Esophagus squamous epithelium (tissue), 5 donors: Measurements from ENCODE around the gene STAM. TPM values are rescaled to one million over a fixed set of nuclear protein-coding genes. Genes with fewer than 3 reads are reported as not detected.
A peak's percentile ranks its signal among the peaks of the same experiment; 100 is the strongest.

Source experiments
- DNase-seq: peaks from one replicate; lab custom pipeline; 2025; lab: John Stamatoyannopoulos, UW
- H3K27ac ChIP-seq, 4 donors: fragments of 200-600 bp; sonication (generic); one replicate each; pipeline ENCODE4 v1.5.1; 2016 to 2019; ENCODE audit warnings: mild to moderate bottlenecking in 1 of 4
- H3K27me3 ChIP-seq, 4 donors: fragments of 200-600 bp; sonication (generic); 1 replicate in 3 of 4; 2 replicates in 1 of 4; pipeline versions ENCODE4 v1.5.1 to v1.6.0; 2017 to 2021; ENCODE audit warnings: antibody characterized with exemption in 1 of 4
- H3K36me3 ChIP-seq, 3 donors: fragments of 200-600 bp; sonication (generic); one replicate each; pipeline ENCODE4 v1.5.1; 2016 to 2019
- H3K4me1 ChIP-seq, 3 donors: fragments of 200-600 bp; sonication (generic); one replicate each; pipeline ENCODE4 v1.5.1; 2017 to 2019
- H3K4me3 ChIP-seq, 4 donors: fragments of 200-600 bp; sonication (generic); 1 replicate in 3 of 4; 2 replicates in 1 of 4; pipeline ENCODE4 v1.5.1; 2016 to 2019; ENCODE audit warnings: mild to moderate bottlenecking in 2 of 4, moderate library complexity in 1 of 4
- H3K9me3 ChIP-seq, 3 donors: fragments of 200-600 bp; sonication (generic); one replicate each; pipeline ENCODE4 v1.5.1; 2016 to 2019
- POLR2A ChIP-seq, 4 donors: fragments of 450-650 bp; IDR thresholded peaks; one replicate each; pipeline ENCODE4 v1.6.1; 2017; ENCODE audit warnings: antibody characterized with exemption in 4 of 4, mild to moderate bottlenecking in 4 of 4, moderate library complexity in 3 of 4
- WGBS, 2 donors: methylation state at CpG; one replicate each; pipeline ENCODE4 v1.1.5; 2018; 5-methylcytosine and 5-hydroxymethylcytosine counted together
- intact Hi-C: fragments of 100-400 bp; cut with DNase I; formaldehyde crosslinking; loops from one replicate; pipeline ENCODE4 v1.15.0; 2022
- total RNA-seq, 4 donors: library from RNA; depleted of rRNA; stranded (reverse); fragments of >200 nt; gene quantifications; one replicate each; pipeline ENCODE4 v1.1.0, GENCODE V29; 2016
- TF ChIP-seq, protein P1 (sequence below), 6 experiments: fragments of 450-650 bp in 4 of 6; fragments of 200-600 bp in 2 of 6; sonication (generic) in 2 of 6; IDR thresholded peaks; one replicate each; pipeline ENCODE4 v1.5.1; 2016 to 2019; ENCODE audit warnings: antibody characterized with exemption in 6 of 6, mild to moderate bottlenecking in 4 of 6, moderate library complexity in 4 of 6
- donor health status: DM: yes; HTN: yes; CAD: no.

STAM gene
- total RNA-seq, 4 donors from 2014 or later: 19.9 to 28.6 (median 22.7) TPM

DNA sequence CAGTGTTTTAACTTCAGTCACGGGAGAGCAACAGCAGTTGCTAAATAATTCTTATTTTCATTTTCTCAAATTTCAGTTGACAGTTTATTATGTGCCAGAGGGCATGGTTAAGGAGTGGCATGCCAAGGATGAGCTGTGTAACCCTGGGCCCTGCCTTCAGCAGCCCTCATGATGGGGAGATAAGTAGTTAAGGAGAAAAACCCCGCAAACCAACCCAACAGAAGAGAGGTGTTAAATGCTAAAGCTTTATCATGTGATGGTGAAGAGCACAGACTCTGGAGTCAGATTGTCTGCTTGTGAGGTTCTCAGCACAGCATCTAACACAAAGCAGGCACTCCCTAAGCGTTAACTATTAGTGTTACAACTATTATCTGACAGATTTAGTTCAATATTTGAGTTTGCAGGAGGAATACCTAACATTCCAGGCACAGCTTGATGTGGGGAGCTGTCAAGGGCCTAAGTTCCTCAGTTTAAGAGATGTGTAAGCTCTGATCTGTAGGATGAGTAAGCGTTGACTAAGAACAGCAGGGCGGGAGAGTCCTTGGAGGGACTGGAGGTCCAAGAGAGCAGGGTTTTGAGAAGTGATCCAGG is 29.6 kb downstream of the STAM start:
- no peaks in the 10 kb centered on the region for H3K27me3 ChIP-seq
- WGBS, 2 donors: 58 to 85% methylated on average over 5 of the region's 5 CpGs
- TF ChIP-seq POLR2A (IDR thresholded peaks at IDR 0.05): no peak
- TF ChIP-seq, protein P1, sequence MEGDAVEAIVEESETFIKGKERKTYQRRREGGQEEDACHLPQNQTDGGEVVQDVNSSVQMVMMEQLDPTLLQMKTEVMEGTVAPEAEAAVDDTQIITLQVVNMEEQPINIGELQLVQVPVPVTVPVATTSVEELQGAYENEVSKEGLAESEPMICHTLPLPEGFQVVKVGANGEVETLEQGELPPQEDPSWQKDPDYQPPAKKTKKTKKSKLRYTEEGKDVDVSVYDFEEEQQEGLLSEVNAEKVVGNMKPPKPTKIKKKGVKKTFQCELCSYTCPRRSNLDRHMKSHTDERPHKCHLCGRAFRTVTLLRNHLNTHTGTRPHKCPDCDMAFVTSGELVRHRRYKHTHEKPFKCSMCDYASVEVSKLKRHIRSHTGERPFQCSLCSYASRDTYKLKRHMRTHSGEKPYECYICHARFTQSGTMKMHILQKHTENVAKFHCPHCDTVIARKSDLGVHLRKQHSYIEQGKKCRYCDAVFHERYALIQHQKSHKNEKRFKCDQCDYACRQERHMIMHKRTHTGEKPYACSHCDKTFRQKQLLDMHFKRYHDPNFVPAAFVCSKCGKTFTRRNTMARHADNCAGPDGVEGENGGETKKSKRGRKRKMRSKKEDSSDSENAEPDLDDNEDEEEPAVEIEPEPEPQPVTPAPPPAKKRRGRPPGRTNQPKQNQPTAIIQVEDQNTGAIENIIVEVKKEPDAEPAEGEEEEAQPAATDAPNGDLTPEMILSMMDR (IDR thresholded peaks at IDR 0.05): no peak
- H3K9me3 ChIP-seq: no peaks in the 10 kb centered on the region
- peak overlapping the region in 1 of 4 donors; percentile 21 for H3K27ac ChIP-seq
- no peaks in the 10 kb centered on the region for H3K36me3 ChIP-seq
- intact Hi-C loops: no loop called here
- DNase-seq: no peak
- H3K4me3 ChIP-seq: no peak overlapping the region
- H3K4me1 ChIP-seq: peaks cover 0 to 10% (median 0%) of the 10 kb centered on the region in 3 donors

DNA sequence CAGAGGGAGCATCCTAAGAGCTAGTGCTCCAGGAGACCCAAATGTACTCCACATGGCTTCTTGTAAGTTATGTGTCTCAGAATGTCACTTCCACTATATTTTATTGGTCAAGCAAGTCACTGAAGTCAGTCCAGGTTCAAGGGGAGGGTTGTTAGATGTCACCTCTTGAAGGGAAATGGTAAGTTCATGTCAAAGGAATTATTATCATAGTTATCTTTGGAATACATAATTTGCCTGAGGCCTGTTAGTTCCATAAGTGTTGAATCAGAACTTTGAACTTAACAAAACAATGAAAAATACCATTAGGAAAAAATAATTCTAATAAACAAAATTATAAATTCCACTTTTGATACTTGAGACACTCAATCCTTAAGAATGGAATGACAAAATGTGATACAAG is 30.6 kb downstream of the STAM start:
- TF ChIP-seq, protein P1 (IDR thresholded peaks at IDR 0.05): no peak
- TF ChIP-seq POLR2A (IDR thresholded peaks at IDR 0.05): no peak
- Histone ChIP-seq H3K27ac (no peak overlapping the region), H3K4me1 (peaks cover 0 to 7% (median 0%) of the 10 kb centered on the region in 3 donors), H3K27me3 (no peaks in the 10 kb centered on the region), H3K4me3 (no peak overlapping the region), H3K9me3 (no peaks in the 10 kb centered on the region), H3K36me3 (no peaks in the 10 kb centered on the region)
- DNase-seq: no peak
- intact Hi-C loops: no loop called here

DNA sequence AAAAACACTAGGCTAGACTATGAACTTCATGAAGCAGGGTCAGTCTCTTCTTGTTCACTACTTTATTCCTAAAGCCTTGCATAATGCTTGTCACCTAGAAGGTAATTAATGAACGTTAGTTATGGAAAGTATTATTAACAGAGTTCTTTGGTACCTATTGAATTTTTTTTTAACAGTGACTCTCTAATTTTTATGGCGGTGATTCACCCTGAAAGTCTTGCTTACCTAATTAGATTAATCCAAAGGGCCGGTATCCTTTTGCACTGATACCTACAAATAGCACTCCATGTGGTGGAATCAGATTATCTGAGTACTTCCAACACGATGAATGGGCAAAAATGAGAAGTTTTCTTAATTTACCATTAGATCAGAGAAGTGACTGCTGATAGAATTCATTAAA is 31.7 kb downstream of the STAM start:
- intact Hi-C loops: no loop called here
- WGBS, 2 donors: 34 to 53% methylated on average over 4 of the region's 4 CpGs
- no peak overlapping the region for H3K4me3 ChIP-seq
- no peaks in the 10 kb centered on the region for H3K9me3 ChIP-seq
- peaks cover 0 to 7% (median 0%) of the 10 kb centered on the region in 3 donors for H3K4me1 ChIP-seq
- DNase-seq: no peak
- H3K27ac ChIP-seq: no peak overlapping the region
- no peaks in the 10 kb centered on the region for H3K36me3 ChIP-seq
- no peak for TF ChIP-seq POLR2A (IDR thresholded peaks at IDR 0.05)
- TF ChIP-seq, protein P1 (IDR thresholded peaks at IDR 0.05): peak in 1 of 6 experiments; percentile 15
- H3K27me3 ChIP-seq: no peaks in the 10 kb centered on the region

DNA sequence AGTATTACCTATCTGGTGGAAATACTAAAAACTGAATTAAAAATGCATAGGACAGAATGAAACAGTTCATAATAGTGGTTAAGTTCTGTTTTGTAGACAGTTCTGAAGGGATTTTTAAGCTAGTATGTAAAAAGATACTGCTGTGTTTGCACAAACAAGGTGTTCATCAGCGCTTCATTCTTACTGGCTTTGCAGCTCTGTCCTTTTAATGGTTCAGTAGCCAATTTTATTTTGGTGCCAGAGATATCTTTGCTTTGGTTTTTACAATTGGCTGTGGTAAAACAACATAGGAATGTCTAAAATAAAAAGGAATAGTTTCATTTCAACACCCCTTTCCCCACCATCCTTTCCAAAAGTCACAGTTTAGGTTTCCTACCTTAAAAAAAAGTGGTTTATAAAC is 33.0 kb downstream of the STAM start:
- no peak for DNase-seq
- Histone ChIP-seq H3K36me3 (no peaks in the 10 kb centered on the region), H3K27ac (no peak overlapping the region), H3K4me3 (no peak overlapping the region), H3K27me3 (no peaks in the 10 kb centered on the region), H3K9me3 (no peaks in the 10 kb centered on the region), H3K4me1 (peaks cover 0 to 7% (median 0%) of the 10 kb centered on the region in 3 donors)
- TF ChIP-seq, protein P1 (IDR thresholded peaks at IDR 0.05): no peak
- no peak for TF ChIP-seq POLR2A (IDR thresholded peaks at IDR 0.05)
- 84 to 96% methylated on average over 1 of the region's 1 CpG for WGBS, 2 donors
- intact Hi-C loops: no loop called here

GRCh38 chr10:17682236-17682946 is 38.4 kb downstream of the STAM start:
- Histone ChIP-seq H3K27me3 (no peaks in the 10 kb centered on the region), H3K4me1 (no peaks in the 10 kb centered on the region), H3K4me3 (no peak overlapping the region), H3K36me3 (peaks cover 0 to 12% (median 0%) of the 10 kb centered on the region in 3 donors), H3K9me3 (no peaks in the 10 kb centered on the region), H3K27ac (no peak overlapping the region)
- intact Hi-C loops: no loop called here
- 70 to 81% methylated on average over 2 of the region's 2 CpGs for WGBS, 2 donors
- DNase-seq: no peak
- TF ChIP-seq, protein P1 (IDR thresholded peaks at IDR 0.05): no peak
- no peak for TF ChIP-seq POLR2A (IDR thresholded peaks at IDR 0.05)
